NCI-H748 treated with DMSO at 0.1 percent for 48 hours (cell line): ENCODE measurements around the gene EHBP1L1.

Experiments
- DNase-seq: peaks from one replicate; lab custom pipeline; 2025; lab: John Stamatoyannopoulos, UW

Gene EHBP1L1

DNA sequence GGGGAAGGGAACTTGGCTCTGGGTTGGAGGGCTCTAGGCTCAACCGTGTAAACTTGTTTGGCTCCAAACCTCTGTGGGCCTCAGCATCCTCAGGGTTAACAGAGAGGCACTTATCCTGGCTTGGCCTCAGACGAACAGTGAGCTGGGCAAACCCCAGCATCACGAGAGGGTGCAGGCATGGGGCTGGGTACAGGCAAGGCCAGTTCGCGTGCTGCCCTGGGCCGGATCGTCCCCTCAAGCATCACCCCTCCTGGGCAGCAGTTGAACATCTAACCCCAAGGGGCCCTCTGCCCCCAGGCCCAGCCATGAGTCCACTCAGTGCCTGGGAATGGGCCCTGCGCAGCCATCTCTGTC is 1.9 kb downstream of the EHBP1L1 start:
- no peak for DNase-seq

DNA sequence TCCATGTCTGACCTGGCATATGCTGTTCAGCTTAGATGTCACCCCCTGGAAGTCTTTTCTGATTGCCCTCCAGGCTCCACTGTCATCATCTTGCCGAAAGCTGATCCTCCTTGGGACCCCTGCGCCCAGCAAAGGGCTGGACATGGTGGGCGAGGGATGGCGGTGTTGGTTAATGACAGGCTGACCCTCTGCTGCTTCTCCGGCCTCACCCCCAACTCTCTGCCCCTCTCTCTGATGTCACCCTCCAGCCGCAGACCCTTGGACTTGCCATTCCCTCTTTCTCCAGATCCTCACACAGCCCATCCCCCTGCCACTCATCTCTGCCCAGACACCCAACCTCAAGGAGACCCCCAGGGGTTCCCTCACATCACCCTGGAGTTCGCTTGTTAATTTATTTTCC is 2.3 kb downstream of the EHBP1L1 start:
- DNase-seq, result no peak

DNA sequence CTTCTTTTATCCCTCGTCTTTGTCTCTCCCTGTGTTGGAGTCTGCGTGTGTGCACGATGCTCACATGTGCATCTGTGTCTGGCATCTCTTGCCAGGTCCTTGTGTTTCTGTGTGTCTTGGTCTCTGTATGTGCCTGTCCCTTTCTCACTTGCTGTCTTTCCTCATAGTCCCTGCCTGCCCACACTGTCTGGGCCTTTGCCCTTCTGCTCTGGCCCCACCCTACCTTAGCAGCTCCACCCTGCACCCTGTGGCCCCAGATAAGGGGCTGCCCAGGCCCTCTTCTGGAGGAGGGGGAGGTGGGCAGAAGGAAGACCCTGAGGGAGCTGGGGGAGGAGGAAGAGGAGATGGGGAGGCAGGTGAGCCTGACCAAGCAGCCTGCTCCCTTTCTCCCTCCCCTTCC is 2.8 kb downstream of the EHBP1L1 start:
- no peak for DNase-seq

DNA sequence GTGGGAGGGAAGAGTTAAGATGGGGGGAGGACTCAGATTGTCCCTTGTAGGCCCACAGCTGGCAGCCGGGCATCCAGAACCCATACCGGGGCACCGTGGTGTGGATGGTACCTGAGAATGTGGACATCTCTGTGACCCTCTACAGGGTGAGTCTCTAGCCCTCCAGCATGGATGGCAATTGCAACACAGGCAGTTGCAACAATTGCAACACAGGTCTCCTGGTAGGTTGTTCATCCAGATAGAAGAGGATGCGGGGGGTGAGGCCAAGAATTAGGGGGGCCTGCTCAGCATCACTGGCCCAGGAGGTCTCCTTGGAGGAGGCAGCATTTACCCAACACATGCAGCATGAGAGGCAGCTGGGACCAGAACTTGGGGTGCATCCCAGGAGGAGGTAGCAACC is 3.4 kb downstream of the EHBP1L1 start:
- DNase-seq, result no peak

DNA sequence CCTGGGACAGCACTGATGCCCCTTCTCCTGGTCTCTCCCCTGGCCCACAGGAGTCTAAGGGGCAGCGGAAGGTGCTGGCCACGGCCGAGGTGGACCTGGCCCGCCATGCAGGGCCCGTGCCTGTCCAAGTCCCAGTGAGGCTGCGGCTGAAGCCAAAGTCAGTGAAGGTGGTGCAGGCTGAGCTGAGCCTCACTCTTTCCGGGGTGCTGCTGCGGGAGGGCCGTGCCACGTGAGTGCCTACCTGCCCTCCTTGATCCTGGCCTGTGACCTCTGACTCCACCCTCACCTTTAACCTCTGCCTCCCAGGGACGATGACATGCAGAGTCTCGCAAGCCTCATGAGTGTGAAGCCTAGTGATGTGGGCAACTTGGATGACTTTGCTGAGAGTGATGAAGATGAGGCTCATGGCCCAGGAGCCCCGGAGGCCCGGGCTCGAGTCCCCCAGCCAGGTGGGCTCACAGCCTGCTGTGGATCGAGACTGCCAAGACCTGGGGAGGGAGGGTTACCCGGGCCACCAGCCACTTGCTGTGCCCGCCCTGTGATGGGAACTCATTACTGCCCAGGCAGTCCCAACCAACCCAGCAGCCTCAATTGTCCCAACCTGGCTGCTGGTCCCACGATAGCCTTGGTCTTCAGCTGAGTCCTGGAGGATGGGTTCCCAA is 4.3 kb downstream of the EHBP1L1 start:
- DNase-seq, result no peak

DNA sequence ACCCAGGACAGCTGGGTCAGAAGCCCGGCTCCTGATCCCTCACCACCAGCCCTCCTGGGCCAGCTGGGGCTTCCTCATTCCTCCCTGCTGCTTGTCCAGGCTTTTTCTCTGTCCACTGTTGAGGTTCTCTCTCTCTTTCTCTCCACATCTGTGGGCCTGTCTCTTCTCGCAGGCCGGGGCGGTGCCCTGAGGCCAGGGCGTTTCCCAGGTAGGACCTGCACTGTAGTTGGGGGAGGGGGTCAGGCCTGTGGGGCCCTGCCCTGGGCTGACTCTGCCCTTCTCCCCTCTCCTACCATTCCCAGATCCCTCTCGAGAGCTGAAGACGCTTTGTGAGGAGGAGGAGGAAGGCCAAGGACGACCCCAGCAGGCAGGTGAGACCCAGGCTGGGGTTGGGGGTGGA is 4.9 kb downstream of the EHBP1L1 start:
- DNase-seq, result no peak

DNA sequence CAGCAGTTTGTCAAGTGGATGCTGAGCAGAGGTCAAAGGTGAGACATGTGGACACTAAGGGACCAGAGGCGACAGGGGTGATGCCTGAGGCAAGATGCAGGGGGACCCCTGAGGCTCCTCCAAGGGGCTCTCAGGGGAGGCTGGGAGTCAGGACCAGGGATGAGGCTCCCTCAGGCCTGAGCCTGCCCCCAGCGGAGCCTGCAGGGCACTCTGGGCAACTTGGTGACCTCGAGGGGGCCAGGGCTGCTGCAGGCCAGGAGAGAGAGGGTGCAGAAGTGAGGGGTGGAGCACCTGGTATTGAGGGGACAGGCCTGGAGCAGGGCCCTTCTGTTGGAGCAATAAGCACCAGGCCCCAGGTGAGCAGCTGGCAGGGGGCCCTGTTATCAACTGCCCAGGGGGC is 6.1 kb downstream of the EHBP1L1 start:
- DNase-seq, result no peak

DNA sequence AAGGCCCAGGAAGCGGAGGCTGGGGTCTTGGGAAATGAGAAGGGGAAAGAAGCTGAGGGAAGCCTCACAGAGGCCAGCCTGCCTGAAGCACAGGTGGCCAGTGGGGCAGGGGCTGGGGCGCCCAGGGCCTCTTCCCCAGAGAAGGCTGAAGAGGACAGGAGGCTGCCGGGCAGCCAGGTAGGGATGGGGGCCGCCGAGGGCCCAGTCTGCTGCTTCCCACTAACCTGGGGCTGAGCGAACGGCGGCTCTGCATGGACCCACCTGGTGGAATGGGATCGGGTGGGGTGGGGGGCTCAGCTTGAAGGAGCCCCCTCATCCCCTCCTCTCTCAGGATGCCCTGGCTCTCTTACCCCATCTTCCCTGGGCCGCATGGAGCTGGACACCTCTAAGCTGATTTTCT is 7.7 kb downstream of the EHBP1L1 start:
- no peak for DNase-seq

DNA sequence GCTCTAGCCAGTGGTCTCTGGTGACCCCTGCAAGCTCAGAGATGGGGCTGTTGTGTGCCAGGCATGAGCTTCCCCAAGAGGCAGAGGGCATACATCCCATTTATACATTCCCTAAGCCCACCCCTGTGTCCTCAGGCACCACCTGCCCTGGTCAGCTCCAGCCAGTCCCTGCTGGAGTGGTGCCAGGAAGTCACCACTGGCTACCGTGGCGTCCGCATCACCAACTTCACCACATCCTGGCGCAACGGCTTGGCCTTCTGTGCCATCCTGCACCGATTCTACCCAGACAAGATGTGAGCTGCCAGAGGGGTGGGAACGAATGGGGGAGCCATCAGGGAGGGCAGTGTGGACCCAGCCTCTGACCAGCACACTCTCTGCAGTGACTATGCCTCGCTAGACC is 8.3 kb downstream of the EHBP1L1 start:
- DNase-seq, result no peak

DNA sequence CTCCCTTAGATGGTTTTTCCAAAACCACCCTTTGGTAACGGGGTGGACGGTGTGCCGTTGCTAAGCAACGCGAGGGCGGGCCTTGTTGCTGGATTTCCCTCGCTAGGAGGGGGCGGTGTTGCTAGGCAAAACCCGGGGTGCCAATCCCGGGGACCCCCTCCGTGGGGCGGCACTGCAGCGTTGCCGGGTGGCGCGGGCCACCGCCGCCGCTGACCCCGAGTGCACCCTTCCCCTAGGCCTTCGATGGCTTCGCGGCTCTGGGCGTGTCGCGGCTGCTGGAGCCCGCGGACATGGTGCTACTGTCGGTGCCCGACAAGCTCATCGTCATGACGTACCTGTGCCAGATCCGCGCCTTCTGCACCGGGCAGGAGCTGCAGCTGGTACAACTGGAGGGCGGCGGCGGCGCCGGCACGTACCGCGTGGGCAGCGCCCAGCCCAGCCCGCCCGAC is 8.9 kb downstream of the EHBP1L1 start:
- no peak for DNase-seq

DNA sequence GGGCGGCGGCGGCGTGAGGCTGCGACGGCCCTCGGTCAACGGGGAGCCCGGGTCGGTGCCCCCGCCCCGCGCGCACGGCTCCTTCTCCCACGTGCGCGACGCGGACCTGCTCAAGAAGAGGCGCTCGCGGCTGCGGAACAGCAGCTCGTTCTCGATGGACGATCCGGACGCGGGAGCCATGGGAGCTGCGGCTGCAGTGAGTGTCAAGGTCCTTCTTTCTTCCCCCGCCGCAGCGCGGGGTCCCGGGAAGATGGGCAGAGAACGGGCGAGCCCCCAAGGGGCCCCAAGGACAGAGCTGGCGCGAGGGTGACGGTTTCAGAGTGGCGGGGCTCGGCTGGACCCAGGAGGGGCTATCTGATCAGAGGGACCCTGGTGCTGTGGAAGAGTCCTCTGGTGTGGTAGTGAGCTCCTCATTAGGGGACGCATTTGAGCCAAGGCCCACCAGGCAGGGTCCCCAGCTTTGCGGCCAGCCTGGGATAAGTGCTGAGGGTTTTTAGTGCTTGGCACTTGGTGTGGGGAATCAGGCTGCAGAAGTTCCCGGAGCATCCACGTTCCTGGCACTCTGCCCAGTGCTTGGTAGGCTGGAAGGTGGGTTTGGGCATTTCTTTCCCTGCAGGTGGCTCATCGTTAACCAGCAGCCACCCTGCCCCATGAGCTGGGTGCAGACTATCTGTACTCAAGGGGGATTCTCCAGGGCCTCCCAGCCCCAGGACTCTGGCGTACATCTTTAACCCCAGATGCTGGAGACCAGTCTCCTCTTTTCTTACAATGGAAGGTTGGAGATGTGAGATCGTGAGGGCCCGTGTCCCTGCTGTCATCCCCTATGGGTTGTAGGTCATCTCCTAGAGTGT is 9.8 kb downstream of the EHBP1L1 start:
- DNase-seq, result no peak

DNA sequence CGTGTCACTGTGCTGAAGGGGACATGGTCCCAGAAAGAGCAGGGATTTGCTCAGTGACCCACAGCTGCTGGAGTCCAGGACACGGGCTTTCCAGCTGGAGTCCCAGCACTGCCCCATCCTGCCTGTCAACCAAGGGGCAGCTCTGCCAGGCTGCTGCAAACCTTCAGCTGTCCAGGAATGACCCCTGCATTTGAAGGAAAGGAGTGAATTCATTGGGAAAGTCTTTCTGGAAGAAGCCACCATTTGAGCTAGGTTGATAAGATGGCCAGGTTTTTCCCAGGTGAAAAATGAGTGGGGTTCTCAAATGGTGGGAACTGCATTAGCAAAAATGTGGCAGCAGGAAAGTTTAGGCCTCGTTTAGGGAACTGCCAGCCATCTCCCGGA is 10.4 kb downstream of the EHBP1L1 start:
- DNase-seq, result no peak

DNA sequence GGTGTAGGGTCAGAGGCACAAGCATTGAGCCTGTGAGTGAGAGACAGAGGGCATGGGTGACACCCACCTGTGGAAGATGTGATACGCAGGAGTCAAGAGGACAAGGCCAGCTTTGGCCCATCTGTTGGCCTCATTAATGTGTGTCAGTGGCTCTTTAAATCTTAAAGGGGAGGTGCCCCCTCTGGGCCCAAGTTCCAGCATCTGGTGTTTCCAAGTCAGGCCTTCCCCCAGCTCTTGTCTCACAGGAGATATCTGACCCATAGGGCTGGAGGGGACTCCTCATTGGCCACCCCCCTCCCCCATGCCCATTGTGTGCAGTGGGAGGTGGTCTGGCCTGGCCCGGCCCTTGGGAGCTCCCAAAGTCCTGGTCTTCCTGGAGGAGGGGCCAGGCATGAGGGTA is 10.8 kb downstream of the EHBP1L1 start:
- DNase-seq, result no peak

DNA sequence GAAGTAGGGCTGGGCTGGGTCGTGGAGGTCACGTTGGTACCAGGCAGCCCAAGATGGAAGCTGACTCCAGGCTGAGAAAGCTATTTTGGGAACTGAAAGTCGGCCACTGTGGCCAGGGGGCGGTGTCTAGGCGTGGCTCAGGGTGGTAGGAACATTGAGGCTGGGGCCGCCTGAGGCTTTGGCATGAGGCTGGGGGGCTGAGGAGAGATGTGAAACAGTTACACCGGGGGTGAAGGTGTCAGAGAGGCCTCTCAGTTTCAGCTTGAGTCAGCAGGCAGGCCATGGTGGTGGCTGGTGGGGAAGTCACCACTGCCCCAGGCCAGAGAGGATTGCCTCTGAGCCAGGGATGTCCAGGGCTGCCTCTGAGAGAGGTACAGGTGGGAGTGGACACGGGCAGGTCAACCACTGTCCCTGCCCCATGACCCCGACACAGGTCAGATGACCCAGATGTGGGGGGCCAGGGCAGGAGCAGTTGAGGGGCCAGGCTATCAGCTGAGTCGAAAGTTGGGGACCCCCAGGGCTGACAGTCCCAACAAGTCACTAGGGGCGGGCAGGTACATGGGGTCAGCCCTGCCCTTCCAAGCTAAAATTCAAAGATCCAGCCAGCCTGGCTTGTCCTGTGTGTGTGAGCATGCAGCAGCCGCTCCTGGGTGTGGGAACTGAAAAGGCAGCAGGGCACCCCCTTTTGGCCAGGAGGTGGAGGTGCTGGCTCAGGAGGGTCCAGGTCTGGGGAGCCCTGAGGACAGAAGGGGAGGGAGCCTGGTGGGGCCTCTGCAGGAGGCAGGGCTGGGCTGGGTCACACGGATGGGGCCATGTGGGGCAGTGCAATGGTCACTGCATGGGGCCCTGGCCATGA is 12.6 kb downstream of the EHBP1L1 start:
- no peak for DNase-seq

DNA sequence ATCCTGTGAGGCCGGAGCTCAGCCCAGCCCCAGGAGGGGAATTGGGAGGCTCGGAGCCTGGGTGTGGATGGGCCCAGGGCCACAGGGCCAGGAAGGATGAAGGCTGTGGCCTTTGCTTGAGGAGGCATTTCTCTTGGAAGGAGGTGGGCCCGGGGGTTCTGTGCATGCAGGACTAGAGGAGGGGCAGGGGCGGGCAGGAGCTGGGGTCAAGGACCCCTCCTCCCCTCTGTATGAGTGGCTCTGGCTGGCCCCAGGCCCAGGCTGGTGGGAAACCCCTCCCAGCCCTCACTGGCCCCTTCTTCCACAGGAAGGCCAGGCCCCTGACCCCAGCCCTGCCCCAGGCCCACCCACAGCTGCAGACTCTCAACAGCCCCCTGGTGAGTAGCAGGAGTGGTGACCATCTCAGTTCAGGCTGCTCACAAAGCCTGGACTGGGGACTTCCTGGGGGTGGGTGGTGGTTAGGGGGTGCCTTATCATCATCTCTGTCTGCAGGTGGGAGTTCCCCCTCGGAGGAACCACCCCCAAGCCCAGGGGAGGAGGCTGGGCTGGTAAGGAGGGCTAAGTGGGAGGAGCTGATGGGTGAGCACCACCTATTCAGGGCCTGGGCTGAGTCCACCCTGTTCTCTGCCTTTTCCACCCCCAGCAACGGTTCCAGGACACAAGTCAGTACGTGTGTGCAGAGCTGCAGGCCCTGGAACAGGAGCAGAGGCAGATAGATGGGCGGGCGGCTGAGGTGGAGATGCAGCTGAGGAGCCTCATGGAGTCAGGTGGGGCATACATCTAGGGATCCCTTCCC is 13.8 kb downstream of the EHBP1L1 start:
- DNase-seq, result no peak

DNA sequence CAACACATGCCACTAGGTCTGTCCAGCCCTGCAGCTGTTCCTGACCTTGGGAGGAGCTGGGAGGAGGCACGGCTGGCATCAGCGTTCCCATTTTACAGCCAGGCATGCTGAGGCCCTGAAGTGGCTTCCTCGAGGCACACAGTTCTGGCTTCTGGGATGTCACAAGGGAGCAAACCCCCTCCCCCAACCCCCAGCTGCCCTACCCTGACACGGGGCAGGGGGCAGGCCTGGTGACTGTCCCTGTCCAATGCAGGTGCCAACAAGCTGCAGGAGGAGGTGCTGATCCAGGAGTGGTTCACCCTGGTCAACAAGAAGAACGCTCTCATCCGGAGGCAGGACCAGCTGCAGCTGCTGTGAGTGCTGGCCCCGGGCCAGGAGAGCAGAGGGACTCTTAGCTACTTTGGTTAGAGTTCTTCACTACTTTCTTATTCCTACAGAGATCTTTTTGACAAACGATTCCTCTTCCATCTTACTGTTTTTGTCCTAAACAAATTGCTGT is 14.4 kb downstream of the EHBP1L1 start:
- no peak for DNase-seq

DNA sequence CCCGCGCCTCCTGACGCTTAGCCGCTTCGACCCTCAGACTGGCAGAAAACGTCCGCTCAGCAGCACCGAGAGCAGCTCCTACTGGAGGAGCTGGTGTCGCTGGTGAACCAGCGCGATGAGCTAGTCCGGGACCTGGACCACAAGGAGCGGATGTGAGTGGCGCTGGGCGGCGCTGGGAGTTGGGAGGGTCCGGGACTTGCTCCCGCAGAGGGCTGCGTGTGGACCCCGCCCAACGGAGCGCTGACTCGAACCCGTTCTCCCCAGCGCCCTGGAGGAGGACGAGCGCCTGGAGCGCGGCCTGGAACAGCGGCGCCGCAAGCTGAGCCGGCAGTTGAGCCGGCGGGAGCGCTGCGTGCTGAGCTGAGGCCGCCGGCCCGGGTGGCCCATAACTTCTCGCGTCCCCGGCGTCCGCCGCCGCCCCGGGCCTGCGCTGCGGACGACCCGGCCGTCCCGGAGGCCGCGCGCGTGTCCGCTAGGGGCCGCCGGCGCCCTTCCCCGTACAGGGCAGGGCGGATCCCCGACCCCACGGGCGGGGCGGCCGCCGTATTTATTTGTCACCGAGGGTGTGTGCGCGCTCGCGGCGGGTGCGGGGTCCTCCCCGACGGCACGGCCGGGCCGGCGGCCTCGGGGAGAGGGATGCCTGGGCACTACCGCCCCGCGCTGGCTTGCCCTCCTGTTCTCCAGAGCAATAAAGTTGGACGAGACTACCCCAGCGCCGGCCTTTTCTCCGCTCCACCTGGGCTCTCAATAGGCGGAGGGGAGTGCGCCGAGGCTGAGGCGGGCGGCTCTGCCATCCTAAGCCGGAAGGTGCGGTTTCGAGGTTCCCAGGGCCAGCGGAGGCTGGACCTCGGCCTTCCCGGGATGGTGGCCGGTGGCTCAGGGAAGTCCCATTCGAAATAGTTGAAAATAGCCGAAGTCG is 16.3 kb downstream of the EHBP1L1 start:
- DNase-seq, result no peak

DNA sequence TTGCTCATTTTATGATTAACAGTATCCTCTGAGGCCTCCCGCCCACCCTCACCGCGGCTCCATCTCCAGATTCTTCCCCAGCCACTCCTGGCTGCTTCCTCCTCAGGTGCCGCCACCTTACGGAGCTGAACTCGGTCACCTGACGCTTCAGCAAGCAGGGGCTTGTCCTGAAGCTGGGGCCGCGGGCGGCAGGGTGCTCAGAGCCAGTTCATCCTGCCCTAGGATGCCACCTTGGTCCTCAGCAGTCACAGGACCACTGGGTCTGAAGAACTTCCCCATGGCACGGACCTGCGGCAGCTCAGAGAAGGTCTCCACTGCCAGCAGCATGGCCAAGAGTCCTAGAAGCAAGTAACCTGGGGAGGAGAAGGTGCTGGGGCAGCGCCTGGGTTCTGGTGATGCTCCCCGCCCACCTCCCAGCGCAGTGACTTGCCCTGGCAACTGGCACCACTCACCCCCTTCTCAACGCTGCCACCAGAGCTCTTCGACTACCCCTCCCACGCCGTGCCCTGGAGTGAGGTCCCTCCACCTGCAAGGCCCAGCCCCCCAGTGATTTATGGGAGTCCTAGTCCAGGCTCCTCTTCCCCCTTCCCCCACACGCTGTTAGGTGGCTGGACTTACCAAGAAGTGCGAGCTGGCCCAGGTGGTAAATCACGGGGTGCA is 17.1 kb downstream of the EHBP1L1 start:
- DNase-seq, result no peak

DNA sequence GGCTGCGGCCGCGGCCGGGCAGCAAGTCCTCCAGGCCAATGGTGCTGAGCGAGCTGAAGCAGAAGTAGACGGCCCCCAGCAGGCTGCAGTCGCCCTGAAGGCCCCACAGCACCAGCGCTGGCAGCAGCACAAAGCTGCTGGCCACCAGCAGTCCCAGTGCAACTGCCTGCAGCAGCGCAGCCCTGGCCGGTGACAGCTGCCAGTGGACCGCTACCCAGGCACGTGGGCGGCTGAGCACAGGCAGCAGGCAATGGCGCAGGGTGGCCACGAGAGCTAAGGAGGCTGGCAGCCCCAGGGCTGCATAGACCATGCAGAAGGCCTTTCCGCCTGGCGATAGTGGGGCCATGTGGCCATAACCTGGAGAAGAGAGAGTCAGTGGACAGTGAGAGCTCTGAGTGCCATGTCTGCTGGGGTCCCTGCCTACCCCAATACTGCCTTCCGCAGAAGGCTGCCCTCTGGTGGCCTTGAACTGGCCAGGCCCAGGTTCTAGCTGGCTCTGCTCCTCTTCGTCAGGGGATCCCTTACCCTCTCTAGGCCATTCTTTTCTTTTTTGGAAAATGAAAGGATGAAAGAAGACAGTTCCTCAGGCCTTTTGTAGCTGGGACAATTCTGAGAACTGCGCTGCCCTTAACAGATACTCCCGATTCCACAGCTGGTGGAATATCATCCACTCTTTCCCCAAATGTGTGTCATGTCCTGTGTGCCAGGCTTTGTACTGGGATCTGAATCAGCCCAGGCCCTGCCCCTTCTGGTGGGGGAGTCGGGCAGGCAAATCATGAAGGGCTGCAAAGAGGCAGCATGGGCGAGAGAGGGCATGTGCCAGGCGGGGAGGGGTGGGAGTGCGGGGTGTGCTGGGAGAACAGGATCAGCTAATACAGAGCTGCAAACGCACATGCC is 17.9 kb downstream of the EHBP1L1 start:
- no peak for DNase-seq
